Measurements from ENCODE around the gene ARID1B. TPM values are rescaled to one million over a fixed set of nuclear protein-coding genes. Genes with fewer than 3 reads are reported as not detected.

The ARID1B gene
- total RNA-seq, 2 donors from 2014 or later = 74.0 to 110 TPM

- H3K27me3 Mint-ChIP-seq (ENCODE audit: insufficient read depth) = no peaks in the 10 kb centered on the region
- H3K27ac ChIP-seq (ENCODE audit: low read depth, low read length) = no peak overlapping the region
- no peak for TF ChIP-seq CTCF (conservative IDR thresholded peaks at IDR 0.05)
- H3K9me3 Mint-ChIP-seq = no peaks in the 10 kb centered on the region
- peaks cover 57% of the 10 kb centered on the region for H3K36me3 Mint-ChIP-seq (ENCODE audit: low read depth)
- no peak overlapping the region for H3K4me3 ChIP-seq (ENCODE audit: low read length)
- H3K9ac ChIP-seq (ENCODE audit: extremely low read depth, low read length, poor library complexity, severe bottlenecking) = no peak overlapping the region
- no peak overlapping the region for H3K27ac Mint-ChIP-seq
- WGBS, 2 experiments (ENCODE audit: insufficient coverage in 1 of 2, insufficient read length in 1 of 2) = 92 to 95% methylated on average over 10 to 11 of the region's 11 CpGs
- H3K9me3 ChIP-seq (ENCODE audit: control insufficient read depth, low read length) = no peaks in the 10 kb centered on the region
- no peaks in the 10 kb centered on the region for H3K27me3 ChIP-seq (ENCODE audit: control insufficient read depth, insufficient read depth, low read length, poor library complexity, severe bottlenecking)
- H3K4me1 ChIP-seq (ENCODE audit: control insufficient read depth, insufficient read depth, low read length) = no peaks in the 10 kb centered on the region
- no peak for DNase-seq
- H3K36me3 ChIP-seq (ENCODE audit: control insufficient read depth, insufficient read depth, low read length) = peaks cover 90% of the 10 kb centered on the region
- no peaks in the 10 kb centered on the region for H3K4me1 Mint-ChIP-seq
- no peak overlapping the region for H3K4me3 Mint-ChIP-seq
Observed at GRCh38 chr6:157203312-157203744, 426.1 kb downstream of the ARID1B start.

GRCh38 chr6:157203764-157204163 lies 426.6 kb downstream of the ARID1B start:
- Histone ChIP-seq H3K9me3 (ENCODE audit: control insufficient read depth, low read length) (no peaks in the 10 kb centered on the region), H3K9ac (ENCODE audit: extremely low read depth, low read length, poor library complexity, severe bottlenecking) (no peak overlapping the region), H3K36me3 (ENCODE audit: control insufficient read depth, insufficient read depth, low read length) (peaks cover 87% of the 10 kb centered on the region), H3K4me1 (ENCODE audit: control insufficient read depth, insufficient read depth, low read length) (no peaks in the 10 kb centered on the region), H3K27me3 (ENCODE audit: control insufficient read depth, insufficient read depth, low read length, poor library complexity, severe bottlenecking) (no peaks in the 10 kb centered on the region), H3K4me3 (ENCODE audit: low read length) (no peak overlapping the region), H3K27ac (ENCODE audit: low read depth, low read length) (no peak overlapping the region)
- no peak for TF ChIP-seq CTCF (conservative IDR thresholded peaks at IDR 0.05)
- H3K36me3 Mint-ChIP-seq (ENCODE audit: low read depth) = peaks cover 56% of the 10 kb centered on the region
- H3K4me1 Mint-ChIP-seq = no peaks in the 10 kb centered on the region
- H3K27me3 Mint-ChIP-seq (ENCODE audit: insufficient read depth) = no peaks in the 10 kb centered on the region
- no peak overlapping the region for H3K27ac Mint-ChIP-seq
- WGBS, 2 experiments (ENCODE audit: insufficient coverage in 1 of 2, insufficient read length in 1 of 2) = 90 to 97% methylated on average over 5 to 6 of the region's 6 CpGs
- no peaks in the 10 kb centered on the region for H3K9me3 Mint-ChIP-seq
- DNase-seq = no peak
- H3K4me3 Mint-ChIP-seq = no peak overlapping the region

GRCh38 chr6:157205473-157206358 lies 428.5 kb downstream of the ARID1B start:
- Histone ChIP-seq H3K27ac (ENCODE audit: low read depth, low read length) (no peak overlapping the region), H3K4me1 (ENCODE audit: control insufficient read depth, insufficient read depth, low read length) (no peaks in the 10 kb centered on the region), H3K27me3 (ENCODE audit: control insufficient read depth, insufficient read depth, low read length, poor library complexity, severe bottlenecking) (no peaks in the 10 kb centered on the region), H3K36me3 (ENCODE audit: control insufficient read depth, insufficient read depth, low read length) (peaks cover 84% of the 10 kb centered on the region), H3K9ac (ENCODE audit: extremely low read depth, low read length, poor library complexity, severe bottlenecking) (no peak overlapping the region), H3K9me3 (ENCODE audit: control insufficient read depth, low read length) (no peaks in the 10 kb centered on the region), H3K4me3 (ENCODE audit: low read length) (no peak overlapping the region)
- WGBS, 2 experiments (ENCODE audit: insufficient coverage in 1 of 2, insufficient read length in 1 of 2) = 95% methylated on average over 8 to 11 of the region's 11 CpGs
- TF ChIP-seq CTCF (conservative IDR thresholded peaks at IDR 0.05) = no peak
- Mint-ChIP-seq H3K27ac (no peak overlapping the region), H3K27me3 (ENCODE audit: insufficient read depth) (no peaks in the 10 kb centered on the region), H3K4me3 (no peak overlapping the region), H3K9me3 (no peaks in the 10 kb centered on the region), H3K36me3 (ENCODE audit: low read depth) (peaks cover 49% of the 10 kb centered on the region), H3K4me1 (no peaks in the 10 kb centered on the region)
- no peak for DNase-seq

Measured in endodermal cell (in vitro differentiated cells).